HEK293T (cell line): ENCODE data around the gene EPHB6.

Experiments used
- BHLHE40 ChIP-seq: fragments of 450-650 bp; IDR thresholded peaks from 2 replicates; pipeline ENCODE4 v1.6.1; 2016; ENCODE audit warnings: mild to moderate bottlenecking, moderate library complexity, borderline replicate concordance
- L3MBTL2 ChIP-seq: fragments of 450-650 bp; conservative IDR thresholded peaks from 2 replicates; pipeline ENCODE4 v1.6.1; 2016; ENCODE audit warnings: mild to moderate bottlenecking
- NFRKB ChIP-seq: fragments of 450-650 bp; IDR thresholded peaks from 2 replicates; pipeline ENCODE4 v1.6.1; 2016; ENCODE audit warnings: mild to moderate bottlenecking, moderate library complexity
- SP1 ChIP-seq: fragments of 450-650 bp; IDR thresholded peaks from 2 replicates; pipeline ENCODE4 v1.6.1; 2017
- SUZ12 ChIP-seq: fragments of 450-650 bp; IDR thresholded peaks from 2 replicates; pipeline ENCODE4 v1.6.1; 2016; ENCODE audit warnings: mild to moderate bottlenecking
- TF ChIP-seq, protein P1 (sequence below): fragments of 450-650 bp; IDR thresholded peaks from 2 replicates; pipeline ENCODE4 v1.6.1; 2016

- TF ChIP-seq BHLHE40 (no peak), SUZ12 (no peak), L3MBTL2 (no peak), SP1 (no peak), NFRKB (no peak)
- TF ChIP-seq, protein P1, sequence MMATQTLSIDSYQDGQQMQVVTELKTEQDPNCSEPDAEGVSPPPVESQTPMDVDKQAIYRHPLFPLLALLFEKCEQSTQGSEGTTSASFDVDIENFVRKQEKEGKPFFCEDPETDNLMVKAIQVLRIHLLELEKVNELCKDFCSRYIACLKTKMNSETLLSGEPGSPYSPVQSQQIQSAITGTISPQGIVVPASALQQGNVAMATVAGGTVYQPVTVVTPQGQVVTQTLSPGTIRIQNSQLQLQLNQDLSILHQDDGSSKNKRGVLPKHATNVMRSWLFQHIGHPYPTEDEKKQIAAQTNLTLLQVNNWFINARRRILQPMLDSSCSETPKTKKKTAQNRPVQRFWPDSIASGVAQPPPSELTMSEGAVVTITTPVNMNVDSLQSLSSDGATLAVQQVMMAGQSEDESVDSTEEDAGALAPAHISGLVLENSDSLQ = no peak
Measured at GRCh38 chr7:142806022-142806356, 48.9 kb upstream of the EPHB6 start.
